IMR-90 (cell line): ENCODE results near the gene TMEM8B. TPM values are rescaled to one million over a fixed set of nuclear protein-coding genes. Genes with fewer than 3 reads are reported as not detected.

Experiments
- ATAC-seq: fragments of 200-7000 bp; cut with Tn5 transposase; 2 replicates; pipeline ENCODE4 v1.9.1; 2020; ENCODE audit warnings: low read depth, mild to moderate bottlenecking, moderate library complexity
- BruUV-seq: library from RNA; stranded (reverse); fragments of 400-500 nt; replicated peaks from 2 replicates; lab custom pipeline; 2021; lab: Mats Ljungman, UMichigan
- CTCF ChIA-PET: fragments of 300-600 bp; formaldehyde crosslinking; extraction: SDS; loops from one replicate; lab custom pipeline; 2021; ENCODE audit warnings: antibody characterized with exemption; lab: Yijun Ruan, JAX
- POLR2A ChIA-PET: fragments of 300-600 bp; sonication (Branson Sonifier 250); formaldehyde crosslinking; loops from one replicate; lab custom pipeline; 2022; ENCODE audit warnings: antibody characterized with exemption; ENCODE audit not compliant: unreplicated experiment; lab: Charles Lee
- DNase-seq: peaks from one replicate; pipeline ENCODE4 v3.0.0; 2013
- H2AFZ ChIP-seq: replicated peaks from 2 replicates; pipeline ENCODE3; 2013; ENCODE audit warnings: low read length, mild to moderate bottlenecking; ENCODE audit not compliant: poor library complexity
- H2AK5ac ChIP-seq: 2 replicates; pipeline ENCODE4 v1.6.1; 2013; ENCODE audit warnings: low read depth, low read length, inconsistent platforms
- H2AK9ac ChIP-seq: replicated peaks from 2 replicates; pipeline ENCODE3; 2013; ENCODE audit warnings: mild to moderate bottlenecking, low read depth, low read length, moderate library complexity; ENCODE audit not compliant: poor library complexity
- H2BK120ac ChIP-seq: 2 replicates; pipeline ENCODE4 v1.6.1; 2013; ENCODE audit warnings: low read depth, low read length, inconsistent platforms
- H2BK15ac ChIP-seq: 3 replicates; pipeline ENCODE4 v1.6.1; 2013; ENCODE audit warnings: low read depth, low read length, inconsistent platforms
- H2BK20ac ChIP-seq: 2 replicates; pipeline ENCODE4 v1.6.1; 2013; ENCODE audit warnings: low read depth, mild to moderate bottlenecking, inconsistent platforms, low read length, moderate library complexity
- H2BK5ac ChIP-seq: 2 replicates; pipeline ENCODE4 v1.6.1; 2013; ENCODE audit warnings: mild to moderate bottlenecking, low read depth, low read length, inconsistent platforms; ENCODE audit not compliant: poor library complexity, severe bottlenecking
- H3K14ac ChIP-seq: replicated peaks from 2 replicates; pipeline ENCODE4 v1.6.1; 2013; ENCODE audit warnings: low read depth, low read length, inconsistent platforms
- H3K18ac ChIP-seq: 2 replicates; pipeline ENCODE4 v1.6.1; 2013; ENCODE audit warnings: low read depth, low read length, control low read depth
- H3K23ac ChIP-seq: 2 replicates; pipeline ENCODE4 v1.6.1; 2013; ENCODE audit warnings: low read depth, low read length, inconsistent platforms
- H3K27ac ChIP-seq: 2 replicates; pipeline ENCODE4 v1.5.1; 2013; ENCODE audit warnings: mild to moderate bottlenecking, control low read depth, low read length; ENCODE audit not compliant: insufficient read depth
- H3K27me3 ChIP-seq: 2 replicates; pipeline ENCODE4 v1.6.1; 2013; ENCODE audit warnings: low read length; ENCODE audit not compliant: control insufficient read depth, insufficient read depth
- H3K36me3 ChIP-seq: 2 replicates; pipeline ENCODE4 v1.6.1; 2013; ENCODE audit warnings: low read length, mixed read lengths; ENCODE audit not compliant: control insufficient read depth, insufficient read depth
- H3K4ac ChIP-seq: 2 replicates; pipeline ENCODE4 v1.6.1; 2013; ENCODE audit warnings: low read depth, low read length, inconsistent platforms
- H3K4me1 ChIP-seq: 2 replicates; pipeline ENCODE4 v1.6.1; 2013; ENCODE audit warnings: low read length, mixed read lengths; ENCODE audit not compliant: control insufficient read depth, insufficient read depth
- H3K4me2 ChIP-seq: 2 replicates; pipeline ENCODE4 v1.6.1; 2013; ENCODE audit warnings: low read depth, mild to moderate bottlenecking, control low read depth, low read length, moderate library complexity
- H3K4me3 ChIP-seq: 2 replicates; pipeline ENCODE4 v1.5.1; 2013; ENCODE audit warnings: low read depth, mild to moderate bottlenecking, control low read depth, low read length, moderate library complexity; ENCODE audit not compliant: insufficient read depth
- H3K56ac ChIP-seq: 2 replicates; pipeline ENCODE4 v1.6.1; 2013; ENCODE audit warnings: low read length, inconsistent platforms; ENCODE audit not compliant: insufficient read depth; ENCODE audit errors: extremely low read depth
- H3K79me1 ChIP-seq, 2 experiments: 2 replicates each; pipeline ENCODE4 v1.6.1; 2013; ENCODE audit warnings: low read length in 2 of 2, inconsistent platforms in 1 of 2, low read depth in 1 of 2
- H3K9ac ChIP-seq: 2 replicates; pipeline ENCODE4 v1.6.1; 2013; ENCODE audit warnings: low read depth, low read length, control low read depth
- H3K9me1 ChIP-seq: 2 replicates; pipeline ENCODE4 v1.6.1; 2013; ENCODE audit warnings: low read length, inconsistent platforms; ENCODE audit not compliant: insufficient read depth
- H3K9me3 ChIP-seq: 2 replicates; pipeline ENCODE4 v1.6.1; 2013; ENCODE audit warnings: low read length; ENCODE audit not compliant: control insufficient read depth, insufficient read depth
- H4K20me1 ChIP-seq: 2 replicates; pipeline ENCODE4 v1.6.1; 2013; ENCODE audit warnings: low read length, inconsistent platforms; ENCODE audit not compliant: insufficient read depth
- H4K5ac ChIP-seq: 2 replicates; pipeline ENCODE4 v1.6.1; 2013; ENCODE audit warnings: mild to moderate bottlenecking, low read depth, low read length, control low read depth
- H4K8ac ChIP-seq, 2 experiments: 2 replicates each; pipeline ENCODE4 v1.6.1; 2013; ENCODE audit warnings: low read depth in 2 of 2, low read length in 2 of 2, control low read depth in 1 of 2, inconsistent platforms in 1 of 2
- H4K91ac ChIP-seq: 2 replicates; pipeline ENCODE4 v1.6.1; 2013; ENCODE audit warnings: low read depth, low read length, inconsistent platforms; ENCODE audit not compliant: insufficient read depth
- CEBPB ChIP-seq: IDR thresholded peaks from 2 replicates; pipeline ENCODE4 v1.6.1; 2012; ENCODE audit warnings: low read depth, low read length, improper control_type of control experiment
- CHD1 ChIP-seq: IDR thresholded peaks from 2 replicates; pipeline ENCODE4 v1.6.1; 2012; ENCODE audit warnings: low read depth, low read length, improper control_type of control experiment
- FOS ChIP-seq: fragments of 150-350 bp; IDR thresholded peaks from 2 replicates; pipeline ENCODE4 v1.6.1; 2016; ENCODE audit warnings: low read depth, low read length
- MAFK ChIP-seq: IDR thresholded peaks from 2 replicates; pipeline ENCODE4 v1.6.1; 2012; ENCODE audit warnings: low read depth, low read length, improper control_type of control experiment
- MAZ ChIP-seq: IDR thresholded peaks from 2 replicates; pipeline ENCODE4 v1.6.1; 2012; ENCODE audit warnings: low read depth, mild to moderate bottlenecking, low read length, improper control_type of control experiment, moderate library complexity, borderline replicate concordance
- MXI1 ChIP-seq: IDR thresholded peaks from 2 replicates; pipeline ENCODE4 v1.6.1; 2012; ENCODE audit warnings: low read depth, mild to moderate bottlenecking, low read length, moderate library complexity, borderline replicate concordance
- NFE2L2 ChIP-seq: fragments of 150-350 bp; IDR thresholded peaks from 2 replicates; pipeline ENCODE4 v1.6.1; 2016; ENCODE audit warnings: low read depth, mild to moderate bottlenecking, low read length
- POLR2A ChIP-seq: IDR thresholded peaks from 2 replicates; pipeline ENCODE4 v1.6.1; 2012; ENCODE audit warnings: mild to moderate bottlenecking, low read depth, low read length
- RAD21 ChIP-seq: IDR thresholded peaks from 2 replicates; pipeline ENCODE4 v1.6.1; 2012; ENCODE audit warnings: low read length, improper control_type of control experiment
- RCOR1 ChIP-seq: IDR thresholded peaks from 2 replicates; pipeline ENCODE4 v1.6.1; 2012; ENCODE audit warnings: mild to moderate bottlenecking, low read length, improper control_type of control experiment; ENCODE audit not compliant: insufficient replicate concordance
- RFX5 ChIP-seq: IDR thresholded peaks from 2 replicates; pipeline ENCODE4 v1.8.0; 2012; ENCODE audit warnings: low read depth, mild to moderate bottlenecking, low read length, moderate library complexity
- SMC3 ChIP-seq: fragments of 150-350 bp; IDR thresholded peaks from 2 replicates; pipeline ENCODE4 v1.6.1; 2016; ENCODE audit warnings: low read depth, mild to moderate bottlenecking, antibody characterized with exemption, low read length, moderate library complexity
- USF2 ChIP-seq: fragments of 150-350 bp; IDR thresholded peaks from 2 replicates; pipeline ENCODE4 v1.6.1; 2017; ENCODE audit warnings: mild to moderate bottlenecking, antibody characterized with exemption, low read length, low read depth
- WGBS, 2 experiments: methylation state at CpG; one replicate each; pipeline versions ENCODE4 v1.1.5 to v1.1.7; 2013; ENCODE audit warnings: missing lambda C conversion rate in 2 of 2; ENCODE audit not compliant: insufficient read length in 1 of 2; ENCODE audit errors: extremely low coverage in 2 of 2; 5-methylcytosine and 5-hydroxymethylcytosine counted together
- dilution Hi-C: fragments of 300-500 bp; cut with HindIII; formaldehyde crosslinking; loops from one replicate; pipeline ENCODE4 v1.14.3; 2018; ENCODE audit warnings: low sequenced_read_pairs; ENCODE audit not compliant: unreplicated experiment
- in situ Hi-C: fragments of 300-500 bp; cut with MboI; formaldehyde crosslinking; loops from 3 replicates; pipeline ENCODE4 v1.14.3; 2019; ENCODE audit warnings: low sequenced_read_pairs, inconsistent platforms, mixed read lengths
- intact Hi-C: fragments of 100-400 bp; cut with micrococcal nuclease; formaldehyde crosslinking; loops from 2 replicates; pipeline ENCODE4 v1.10.0; 2022
- polyA plus RNA-seq, 3 experiments: library from polyadenylated mRNA; depleted of rRNA; stranded (reverse); fragments of >200 nt; gene quantifications; 2 replicates each; pipeline ENCODE4 v1.2.3, GENCODE V29; 2012; ENCODE audit warnings: low replicate concordance in 1 of 3
- total RNA-seq: library from RNA; depleted of rRNA; stranded (reverse); fragments of >200 nt; gene quantifications from 2 replicates; pipeline ENCODE4 v1.2.3, GENCODE V29; 2012
- TF ChIP-seq, protein P1 (sequence below): conservative IDR thresholded peaks from 2 replicates; pipeline ENCODE4 v1.5.1; 2012; ENCODE audit warnings: mild to moderate bottlenecking, low read depth, low read length, improper control_type of control experiment

The TMEM8B gene
- total and polyA plus RNA-seq, 2 of the 4 experiments (the other 2 are of a cell fraction): 0.72 to 8.3 TPM

DNA sequence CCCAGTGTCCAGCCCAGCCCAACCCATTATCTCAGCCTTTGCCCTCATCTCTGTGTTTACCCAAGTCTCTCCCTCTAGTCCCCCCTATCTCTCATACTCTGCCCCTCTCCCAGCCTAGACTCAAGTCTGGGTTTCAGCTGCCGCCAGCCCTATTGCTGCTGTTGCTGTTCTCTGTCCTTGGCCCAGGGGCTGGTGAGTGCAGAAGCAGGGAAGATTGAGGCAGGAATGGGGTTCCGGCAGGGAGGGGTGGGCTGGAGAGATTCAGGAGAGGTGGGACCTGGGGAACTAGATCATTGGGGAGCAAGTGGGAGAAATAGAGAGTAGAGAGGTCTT, 702 bp downstream of the TMEM8B start:
- peaks cover 2 to 18% of the 10 kb centered on the region in 2 experiments; a peak in 3 of 4 replicates for H3K79me1 ChIP-seq
- peak overlapping the region; percentile 63 for H2AK9ac ChIP-seq
- dilution Hi-C loops: no loop called here
- H3K9ac ChIP-seq: peak overlapping the region; percentile 95
- 70% methylated on average over 1 of the region's 2 CpGs; no CpG with 5 or more reads in 1 of the 2 experiments for WGBS, 2 experiments
- peak overlapping the region; percentile 91 for H2AFZ ChIP-seq
- no peak overlapping the region for H2BK20ac ChIP-seq
- H3K18ac ChIP-seq: peak overlapping the region; percentile 59; the same call in 1 of the 2 replicates
- no peak for DNase-seq
- H2AK5ac ChIP-seq: peak overlapping the region; percentile 71; the same call in 1 of the 2 replicates
- ChIA-PET POLR2A (interaction anchor here (0.6 kb wide), 1 partner anchor 270 kb away, joined by 3 read pairs; no protein-coding TSS in a partner anchor), CTCF (no interaction called here)
- H3K14ac ChIP-seq: peak overlapping the region; percentile 92
- no peak overlapping the region for H2BK15ac ChIP-seq
- TF ChIP-seq RFX5: no peak
- no peak for TF ChIP-seq MXI1
- no peak for TF ChIP-seq MAFK
- TF ChIP-seq SMC3: no peak
- TF ChIP-seq, protein P1, sequence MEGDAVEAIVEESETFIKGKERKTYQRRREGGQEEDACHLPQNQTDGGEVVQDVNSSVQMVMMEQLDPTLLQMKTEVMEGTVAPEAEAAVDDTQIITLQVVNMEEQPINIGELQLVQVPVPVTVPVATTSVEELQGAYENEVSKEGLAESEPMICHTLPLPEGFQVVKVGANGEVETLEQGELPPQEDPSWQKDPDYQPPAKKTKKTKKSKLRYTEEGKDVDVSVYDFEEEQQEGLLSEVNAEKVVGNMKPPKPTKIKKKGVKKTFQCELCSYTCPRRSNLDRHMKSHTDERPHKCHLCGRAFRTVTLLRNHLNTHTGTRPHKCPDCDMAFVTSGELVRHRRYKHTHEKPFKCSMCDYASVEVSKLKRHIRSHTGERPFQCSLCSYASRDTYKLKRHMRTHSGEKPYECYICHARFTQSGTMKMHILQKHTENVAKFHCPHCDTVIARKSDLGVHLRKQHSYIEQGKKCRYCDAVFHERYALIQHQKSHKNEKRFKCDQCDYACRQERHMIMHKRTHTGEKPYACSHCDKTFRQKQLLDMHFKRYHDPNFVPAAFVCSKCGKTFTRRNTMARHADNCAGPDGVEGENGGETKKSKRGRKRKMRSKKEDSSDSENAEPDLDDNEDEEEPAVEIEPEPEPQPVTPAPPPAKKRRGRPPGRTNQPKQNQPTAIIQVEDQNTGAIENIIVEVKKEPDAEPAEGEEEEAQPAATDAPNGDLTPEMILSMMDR: no peak
- no peak for TF ChIP-seq MAZ
- TF ChIP-seq USF2: no peak
- no peak for TF ChIP-seq CHD1
- no peak for TF ChIP-seq FOS
- TF ChIP-seq RCOR1: no peak
- no peak for TF ChIP-seq CEBPB
- no peak for TF ChIP-seq NFE2L2
- TF ChIP-seq RAD21: no peak
- no peak for TF ChIP-seq POLR2A
- peak overlapping the region; percentile 30 for H4K91ac ChIP-seq
- peak overlapping the region; percentile 80 for H3K4ac ChIP-seq
- H3K23ac ChIP-seq: no peak overlapping the region; the same call in 1 of the 2 replicates
- H4K8ac ChIP-seq: peak overlapping the region; percentile 60 to 73
- H3K56ac ChIP-seq: no peak overlapping the region
- H4K5ac ChIP-seq: peak overlapping the region; percentile 85
- peaks cover 17% of the 10 kb centered on the region for H3K9me1 ChIP-seq
- peak overlapping the region; percentile 91 for H3K4me3 ChIP-seq
- peak overlapping the region; percentile 74 for H3K27ac ChIP-seq
- H2BK120ac ChIP-seq: peak overlapping the region; percentile 30; the same call in 1 of the 2 replicates
- BruUV-seq: no TSS peak
- no peaks in the 10 kb centered on the region for H4K20me1 ChIP-seq
- H3K9me3 ChIP-seq: no peaks in the 10 kb centered on the region
- H2BK5ac ChIP-seq: peak overlapping the region; percentile 25
- peaks cover 8% of the 10 kb centered on the region for H3K4me1 ChIP-seq
- no peaks in the 10 kb centered on the region for H3K27me3 ChIP-seq
- H3K36me3 ChIP-seq: no peaks in the 10 kb centered on the region
- peak overlapping the region; percentile 98 for H3K4me2 ChIP-seq
- in situ Hi-C loops: no loop called here
- intact Hi-C loops: loop anchor here (2.0 to 10.0 kb wide), 2 partner anchors 15 to 195 kb away; no protein-coding TSS in a partner anchor
- no peak for ATAC-seq
